22Rv1 (cell line): ENCODE measurements around the gene IGF1R.

ENCODE experiments used
- CTCF ChIP-seq: fragments of 450-650 bp; IDR thresholded peaks from 2 replicates; pipeline ENCODE4 v1.5.1; 2017; ENCODE audit warnings: mild to moderate bottlenecking
- ZFX ChIP-seq: fragments of 450-650 bp; IDR thresholded peaks from 2 replicates; pipeline ENCODE4 v1.6.1; 2017; ENCODE audit warnings: antibody characterized with exemption, borderline replicate concordance

GRCh38 chr15:98754657-98755022 is 106.3 kb downstream of the IGF1R start:
- TF ChIP-seq CTCF (no peak), ZFX (no peak)
